Loucy (cell line): ENCODE data around the gene PHTF2.

ENCODE experiments used
- H2AFZ ChIP-seq: fragments of 200-600 bp; sonication (generic); 2 replicates; pipeline ENCODE4 v1.6.0; 2016; ENCODE audit warnings: antibody characterized with exemption, mild to moderate bottlenecking, low read length, moderate library complexity
- H3F3A ChIP-seq: fragments of 200-600 bp; 2 replicates; pipeline ENCODE4 v1.6.0; 2016; ENCODE audit warnings: antibody characterized with exemption, low read depth, mild to moderate bottlenecking
- H3K27me3 ChIP-seq: fragments of 200-600 bp; sonication (generic); 2 replicates; pipeline ENCODE4 v1.6.1; 2014; ENCODE audit warnings: low read length, mild to moderate bottlenecking; ENCODE audit not compliant: insufficient read depth, poor library complexity, severe bottlenecking
- H3K36me3 ChIP-seq: fragments of 200-600 bp; sonication (generic); 2 replicates; pipeline ENCODE4 v1.6.1; 2016; ENCODE audit warnings: low read length; ENCODE audit not compliant: insufficient read depth
- H3K4me1 ChIP-seq: fragments of 200-600 bp; sonication (generic); 2 replicates; pipeline ENCODE4 v1.5.1; 2014; ENCODE audit warnings: low read length, mild to moderate bottlenecking; ENCODE audit not compliant: insufficient read depth, poor library complexity, severe bottlenecking
- H3K4me2 ChIP-seq: fragments of 200-600 bp; sonication (generic); 2 replicates; pipeline ENCODE4 v1.6.0; 2014; ENCODE audit warnings: antibody characterized with exemption, low read length, low read depth, mild to moderate bottlenecking; ENCODE audit not compliant: poor library complexity, severe bottlenecking
- H3K4me3 ChIP-seq: fragments of 200-600 bp; sonication (generic); 2 replicates; pipeline ENCODE4 v1.5.1; 2014; ENCODE audit warnings: low read length, mild to moderate bottlenecking, mixed read lengths; ENCODE audit not compliant: poor library complexity, severe bottlenecking
- H3K79me2 ChIP-seq: fragments of 200-600 bp; sonication (generic); 2 replicates; pipeline ENCODE4 v1.6.1; 2014; ENCODE audit warnings: low read length; ENCODE audit not compliant: insufficient read depth
- H3K9ac ChIP-seq: fragments of 200-600 bp; sonication (generic); 2 replicates; pipeline ENCODE4 v1.6.0; 2014; ENCODE audit warnings: mild to moderate bottlenecking, low read depth, low read length, moderate library complexity; ENCODE audit not compliant: poor library complexity, severe bottlenecking
- H3K9me2 ChIP-seq: fragments of 200-600 bp; sonication (generic); replicated peaks from 2 replicates; pipeline ENCODE4 v1.6.1; 2016; ENCODE audit warnings: low read depth, low read length, mixed read lengths
- H3K9me3 ChIP-seq: fragments of 200-600 bp; sonication (generic); 2 replicates; pipeline ENCODE4 v1.6.1; 2014; ENCODE audit warnings: mild to moderate bottlenecking, antibody characterized with exemption, low read length, low read depth; ENCODE audit not compliant: insufficient read depth
- H4K20me1 ChIP-seq: fragments of 200-600 bp; sonication (generic); 2 replicates; pipeline ENCODE4 v1.6.0; 2014; ENCODE audit warnings: antibody characterized with exemption, low read length, mild to moderate bottlenecking; ENCODE audit not compliant: insufficient read depth, poor library complexity, severe bottlenecking
- CTCF ChIP-seq: fragments of 200-600 bp; sonication (generic); conservative IDR thresholded peaks from 2 replicates; pipeline ENCODE4 v1.5.1; 2014; ENCODE audit warnings: mild to moderate bottlenecking, antibody characterized with exemption, low read length
- EZH2phosphoT487 ChIP-seq: fragments of 200-600 bp; IDR thresholded peaks from 2 replicates; pipeline ENCODE4 v1.6.1; 2018; ENCODE audit warnings: antibody characterized with exemption, mild to moderate bottlenecking, moderate library complexity, borderline replicate concordance

PHTF2 gene

DNA sequence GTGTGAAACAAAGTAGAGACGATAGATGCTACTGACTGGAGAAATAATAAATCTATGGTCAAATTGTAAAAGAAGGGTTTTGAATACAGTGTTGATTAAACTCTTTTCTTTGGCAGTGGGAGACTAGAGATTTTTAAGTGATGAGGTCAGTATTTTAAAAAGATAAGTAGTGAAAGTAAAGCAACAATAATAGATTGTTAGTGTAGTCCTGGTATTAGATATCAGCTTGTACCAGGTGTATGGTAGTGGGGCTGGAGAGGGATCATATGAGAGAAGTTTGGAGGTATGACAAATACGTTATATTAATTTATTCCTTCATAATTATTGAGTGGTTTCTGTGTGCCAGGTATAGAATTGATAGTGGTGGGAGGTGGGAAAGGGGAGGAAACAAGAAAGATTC lies 25.2 kb downstream of the PHTF2 start:
- Histone ChIP-seq H3K9ac (no peak overlapping the region), H3K4me2 (no peak overlapping the region), H3K79me2 (peaks cover 64% of the 10 kb centered on the region), H3K36me3 (peaks cover 5% of the 10 kb centered on the region; the same call in 1 of the 2 replicates), H3F3A (no peaks in the 10 kb centered on the region), H3K27me3 (no peaks in the 10 kb centered on the region), H3K9me2 (no peaks in the 10 kb centered on the region), H2AFZ (no peak overlapping the region), H3K9me3 (peaks cover 19% of the 10 kb centered on the region), H4K20me1 (no peaks in the 10 kb centered on the region), H3K4me1 (peaks cover 14% of the 10 kb centered on the region), H3K4me3 (no peak overlapping the region)
- no peak for TF ChIP-seq CTCF
- no peak for TF ChIP-seq EZH2phosphoT487

DNA sequence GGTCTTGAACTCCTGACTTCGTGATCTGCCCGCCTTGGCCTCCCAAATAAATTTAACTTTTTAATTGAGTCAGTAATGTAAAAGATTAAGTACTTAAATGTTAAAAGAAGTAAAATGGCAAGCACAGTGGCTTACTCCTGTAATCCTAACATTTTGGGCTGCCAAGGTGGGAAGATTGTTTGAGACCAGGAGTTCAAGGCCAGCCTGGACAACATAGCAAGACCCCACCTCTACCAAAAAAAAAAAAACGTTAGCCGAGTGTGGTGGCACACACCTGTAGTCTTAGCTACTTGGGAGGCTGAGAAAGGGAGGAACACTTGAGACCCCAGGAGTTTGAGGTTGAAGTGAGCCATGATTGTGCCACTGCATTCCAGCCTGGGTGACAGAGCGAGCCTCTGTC lies 26.1 kb downstream of the PHTF2 start:
- Histone ChIP-seq H3K4me2 (no peak overlapping the region), H3K4me3 (no peak overlapping the region), H2AFZ (no peak overlapping the region), H3F3A (no peaks in the 10 kb centered on the region), H3K27me3 (no peaks in the 10 kb centered on the region), H3K36me3 (peaks cover 5% of the 10 kb centered on the region; the same call in 1 of the 2 replicates), H3K79me2 (peaks cover 67% of the 10 kb centered on the region), H3K9ac (no peak overlapping the region), H3K9me2 (no peaks in the 10 kb centered on the region), H4K20me1 (no peaks in the 10 kb centered on the region), H3K9me3 (peaks cover 19% of the 10 kb centered on the region), H3K4me1 (peaks cover 14% of the 10 kb centered on the region)
- TF ChIP-seq EZH2phosphoT487 (no peak), CTCF (no peak)

GRCh38 chr7:77825131-77825530 lies 26.6 kb downstream of the PHTF2 start:
- no peaks in the 10 kb centered on the region for H3F3A ChIP-seq
- no peak overlapping the region for H2AFZ ChIP-seq
- H3K9me2 ChIP-seq, result no peaks in the 10 kb centered on the region
- no peaks in the 10 kb centered on the region for H4K20me1 ChIP-seq
- TF ChIP-seq CTCF (no peak), EZH2phosphoT487 (no peak)
- H3K36me3 ChIP-seq, result peaks cover 3% of the 10 kb centered on the region; the same call in 1 of the 2 replicates
- no peak overlapping the region for H3K9ac ChIP-seq
- no peak overlapping the region for H3K4me2 ChIP-seq
- no peaks in the 10 kb centered on the region for H3K27me3 ChIP-seq
- H3K9me3 ChIP-seq, result peaks cover 19% of the 10 kb centered on the region
- H3K4me3 ChIP-seq, result no peak overlapping the region
- peaks cover 14% of the 10 kb centered on the region for H3K4me1 ChIP-seq
- peaks cover 68% of the 10 kb centered on the region for H3K79me2 ChIP-seq
